GM19467 (cell line): Measurements from ENCODE around the gene HCN2.

Experiments
- ATAC-seq: cut with Tn5 transposase; IDR thresholded peaks from one replicate; pipeline ENCODE4 v1.9.1; 2021; ENCODE audit warnings: mild to moderate bottlenecking, moderate library complexity; ENCODE audit not compliant: unreplicated experiment

Gene HCN2

GRCh38 chr19:589693-590395, at the start of gene HCN2:
Gene HCN2 (plus strand): TSS chr19:589881. CDS start chr19:589946, 65 bp downstream.
- no peak for ATAC-seq

DNA sequence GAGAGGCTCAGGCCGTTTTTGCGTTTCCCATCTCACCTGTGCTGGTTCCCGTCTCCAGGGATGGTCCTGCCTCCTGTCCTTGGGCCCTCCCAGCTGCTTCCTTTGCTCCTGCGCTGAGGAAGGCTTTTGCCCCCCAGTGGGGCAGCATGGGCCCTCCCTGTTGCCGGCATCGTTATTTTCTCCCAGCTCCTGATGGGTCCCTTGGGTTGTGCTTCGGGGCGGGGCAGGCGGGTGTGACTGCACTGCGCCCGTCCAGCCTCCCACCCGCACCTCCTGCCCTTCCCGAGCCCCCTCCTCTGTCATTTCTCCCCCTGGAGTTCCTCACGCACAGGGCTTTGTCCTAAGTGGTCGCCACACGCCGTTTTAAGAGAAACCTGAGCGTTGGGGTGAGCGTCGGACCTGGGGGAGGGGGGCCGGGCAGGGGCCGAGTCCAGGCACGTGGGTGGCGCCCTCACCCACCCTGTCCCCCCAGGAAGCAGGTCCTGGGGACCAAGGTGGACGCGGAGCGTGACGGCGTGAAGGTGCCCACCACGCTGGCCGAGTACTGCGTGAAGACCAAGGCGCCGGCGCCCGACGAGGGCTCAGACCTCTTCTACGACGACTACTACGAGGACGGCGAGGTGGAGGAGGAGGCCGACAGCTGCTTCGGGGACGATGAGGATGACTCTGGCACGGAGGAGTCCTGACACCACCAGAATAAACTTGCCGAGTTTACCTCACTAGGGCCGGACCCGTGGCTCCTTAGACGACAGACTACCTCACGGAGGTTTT, 48.6 kb upstream of the HCN2 start:
- ATAC-seq: no peak

GRCh38 chr19:541699-542098, 48.0 kb upstream of the HCN2 start:
- no peak for ATAC-seq

DNA sequence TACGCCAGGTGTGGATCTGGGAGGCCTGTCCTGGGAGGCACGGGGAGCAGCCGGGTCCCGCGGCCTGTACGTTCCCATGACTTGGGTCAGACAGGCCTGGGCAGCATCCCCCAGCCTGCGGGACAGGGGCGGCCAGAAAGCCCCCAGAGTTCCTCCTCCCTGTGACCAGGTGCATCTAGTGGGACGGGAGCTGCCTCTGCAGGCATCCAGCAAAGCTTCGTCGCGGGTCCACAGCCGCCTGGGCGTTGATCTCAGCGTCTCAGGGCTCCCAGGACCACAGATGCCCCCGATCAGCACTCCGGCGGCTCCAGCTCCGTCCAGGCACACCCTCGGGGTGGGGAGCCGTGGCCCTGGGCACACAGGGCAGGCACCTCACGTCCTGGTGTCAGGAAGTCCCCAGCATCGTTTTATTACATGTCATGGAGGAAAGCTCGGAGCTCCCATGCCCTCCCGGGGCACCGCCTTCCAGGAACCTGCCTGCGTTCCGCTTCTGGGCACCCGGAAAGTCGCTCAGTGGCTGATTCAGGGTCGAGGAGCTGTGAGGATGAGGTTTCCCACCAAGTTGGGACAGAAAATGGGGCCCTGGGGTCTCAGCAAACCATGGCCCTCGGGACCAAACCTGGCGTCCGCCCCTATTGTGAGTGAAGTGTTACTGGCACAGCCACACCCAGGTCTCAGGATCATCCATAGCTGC, 47.4 kb upstream of the HCN2 start:
- ATAC-seq: no peak

DNA sequence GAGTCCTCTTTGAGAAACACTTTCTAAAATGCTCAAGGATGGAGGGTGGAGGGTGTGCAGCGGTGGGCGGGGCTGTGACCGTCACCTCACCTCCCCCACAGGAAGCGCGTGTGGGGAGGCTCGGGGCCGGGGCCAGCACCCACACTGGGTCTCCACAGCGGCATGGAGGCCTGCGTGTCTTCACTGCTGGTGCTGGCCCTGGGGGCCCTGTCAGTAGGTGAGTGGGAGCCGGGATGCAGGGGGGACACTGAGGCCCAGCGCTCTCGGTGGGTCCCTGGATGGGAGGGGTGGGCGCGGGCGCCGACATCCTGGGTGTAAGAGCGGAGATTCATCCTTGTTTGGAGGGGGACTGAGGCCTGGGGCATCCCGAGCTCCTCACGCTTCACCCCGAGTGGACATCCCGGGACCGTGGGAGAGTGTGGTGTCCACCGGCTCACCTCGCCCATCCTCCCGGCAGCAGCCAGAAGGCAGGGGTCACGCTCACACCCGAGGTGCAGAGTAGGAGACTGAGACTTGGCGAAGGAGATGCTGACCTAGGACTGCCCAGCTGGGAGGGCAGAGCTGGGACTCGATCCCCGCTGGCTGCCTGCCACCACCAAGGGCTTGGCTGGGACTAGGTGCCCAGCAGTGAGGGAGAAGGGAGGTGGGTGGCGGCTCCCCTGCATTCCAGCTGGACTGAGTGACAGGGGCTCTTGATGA, 45.6 kb upstream of the HCN2 start, which contains the start of gene GZMM:
Gene GZMM (plus strand): TSS at position 144 of the 699 bp plus-strand sequence. CDS start 19 bp downstream, at position 163.
- ATAC-seq: no peak

- ATAC-seq: no peak
Observed at GRCh38 chr19:547117-547516, 42.6 kb upstream of the HCN2 start.

- no peak for ATAC-seq
Observed at GRCh38 chr19:547836-548720, 41.6 kb upstream of the HCN2 start.

DNA sequence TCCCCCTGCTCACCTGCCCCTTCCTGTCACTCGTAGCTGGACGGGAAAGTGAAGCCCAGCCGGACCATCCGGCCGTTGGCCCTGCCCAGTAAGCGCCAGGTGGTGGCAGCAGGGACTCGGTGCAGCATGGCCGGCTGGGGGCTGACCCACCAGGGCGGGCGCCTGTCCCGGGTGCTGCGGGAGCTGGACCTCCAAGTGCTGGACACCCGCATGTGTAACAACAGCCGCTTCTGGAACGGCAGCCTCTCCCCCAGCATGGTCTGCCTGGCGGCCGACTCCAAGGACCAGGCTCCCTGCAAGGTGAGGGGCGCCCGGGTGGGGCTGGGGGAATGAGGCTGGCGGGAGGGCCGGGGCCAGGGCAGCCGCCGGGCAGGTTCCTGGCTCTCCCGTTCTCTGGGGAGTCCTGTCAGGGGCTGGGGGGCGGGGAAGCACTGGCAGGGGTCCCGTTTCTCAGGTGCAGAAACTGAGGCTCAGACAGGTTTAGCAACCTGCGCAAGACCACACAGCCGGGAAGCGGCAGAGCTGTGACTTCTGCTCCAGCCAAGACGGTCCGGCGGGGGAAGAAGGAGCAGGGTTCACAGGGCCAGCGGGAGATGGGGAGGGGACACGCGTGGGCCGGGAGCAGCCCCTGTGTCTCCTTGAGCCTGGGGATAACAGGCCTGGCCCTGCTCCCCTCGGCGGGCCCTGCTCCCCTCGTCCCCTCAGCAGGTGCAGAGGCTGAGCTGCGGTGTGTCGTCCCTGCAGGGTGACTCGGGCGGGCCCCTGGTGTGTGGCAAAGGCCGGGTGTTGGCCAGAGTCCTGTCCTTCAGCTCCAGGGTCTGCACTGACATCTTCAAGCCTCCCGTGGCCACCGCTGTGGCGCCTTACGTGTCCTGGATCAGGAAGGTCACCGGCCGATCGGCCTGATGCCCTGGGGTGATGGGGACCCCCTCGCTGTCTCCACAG, 40.5 kb upstream of the HCN2 start:
- no peak for ATAC-seq

- no peak for ATAC-seq
Observed at GRCh38 chr19:554817-555216, 34.9 kb upstream of the HCN2 start.

DNA sequence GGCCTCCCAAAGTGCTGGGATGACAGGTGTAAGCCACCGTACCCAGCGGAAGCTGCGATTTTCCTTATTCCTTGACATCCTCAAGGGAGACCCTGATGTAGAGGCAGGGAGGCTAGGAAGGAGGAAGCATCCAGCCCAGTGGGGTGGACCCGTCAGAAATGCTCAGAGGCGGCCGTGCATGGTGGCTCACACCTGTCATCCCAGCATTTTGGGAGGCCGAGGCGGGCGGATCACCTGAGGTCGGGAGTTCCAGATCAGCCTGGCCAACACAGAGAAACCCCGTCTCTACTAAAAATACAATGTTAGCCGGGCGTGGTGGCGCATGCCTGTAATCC, 34.2 kb upstream of the HCN2 start:
- no peak for ATAC-seq

DNA sequence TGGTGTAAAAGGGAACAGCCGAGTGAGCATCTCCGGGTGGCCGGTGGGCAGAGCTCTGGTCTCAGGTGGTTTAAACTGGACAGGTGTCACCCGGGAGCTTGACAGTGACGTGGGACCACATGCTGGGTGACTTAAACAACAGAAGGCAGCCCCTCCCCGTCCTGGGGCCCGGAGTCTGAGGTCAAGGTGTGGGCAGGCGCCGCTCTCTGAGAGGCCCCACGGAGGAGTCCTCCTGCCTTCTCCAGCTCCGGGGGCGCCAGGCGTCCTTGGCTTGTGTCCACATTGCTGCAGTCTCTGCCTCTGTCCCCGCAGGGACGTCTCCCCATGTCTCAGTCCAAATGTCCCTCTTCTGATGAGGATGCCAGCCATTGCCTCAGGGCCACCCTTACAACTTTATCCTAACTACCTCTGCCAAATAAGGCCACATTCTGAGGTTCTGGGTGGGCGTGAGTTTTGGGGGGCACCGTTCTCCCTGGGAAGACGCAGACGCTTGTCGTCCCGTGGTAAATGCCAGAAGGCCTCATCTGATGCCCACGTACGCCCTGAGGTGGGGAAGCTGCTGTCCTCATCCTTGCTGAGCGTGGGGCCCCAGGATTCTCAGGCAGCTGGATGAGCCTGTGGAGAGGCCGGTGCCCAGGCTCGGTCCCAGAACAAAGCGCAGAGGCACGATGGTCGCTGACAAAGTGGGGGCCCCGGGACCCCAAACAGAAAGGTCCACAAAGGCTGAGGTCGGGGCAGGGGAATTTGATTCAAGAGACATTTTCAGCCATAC, 32.9 kb upstream of the HCN2 start:
- ATAC-seq: no peak

DNA sequence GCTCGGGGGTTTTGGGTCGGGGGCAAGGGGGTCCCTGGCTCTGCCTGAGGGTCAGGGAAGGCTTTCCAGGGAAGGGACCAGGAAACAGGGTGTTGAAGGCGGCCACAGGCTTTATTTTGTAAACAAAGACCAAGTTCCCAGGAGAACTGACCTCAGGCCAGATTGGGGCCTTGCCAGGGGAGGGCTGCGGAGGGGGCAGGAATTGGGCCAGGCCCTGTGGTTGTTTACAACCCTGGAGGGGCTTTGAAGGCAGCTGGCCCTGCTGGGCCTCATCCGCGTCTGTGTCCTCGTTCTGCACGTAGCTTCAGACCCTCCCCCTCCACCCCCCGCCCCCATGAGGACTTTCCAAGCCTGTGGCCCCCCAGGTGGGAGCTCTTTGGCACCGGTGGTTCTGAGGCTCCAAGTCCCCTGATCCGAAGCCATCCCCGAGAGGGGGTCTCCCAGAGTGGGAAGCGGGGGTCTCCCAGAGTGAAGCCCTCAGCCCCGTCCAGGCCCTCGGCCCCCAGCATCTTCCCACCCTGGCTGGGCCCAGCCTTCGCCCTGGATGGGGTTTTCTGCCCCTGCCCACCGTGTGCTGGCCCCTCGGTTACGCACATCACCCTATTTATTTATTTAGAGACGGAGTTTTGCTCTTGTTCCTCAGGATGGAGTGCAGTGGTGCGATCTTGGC, 30.8 kb upstream of the HCN2 start:
- no peak for ATAC-seq

GRCh38 chr19:560121-560520, 29.6 kb upstream of the HCN2 start:
- ATAC-seq: no peak

- no peak for ATAC-seq
Observed at GRCh38 chr19:566403-566802, 23.3 kb upstream of the HCN2 start.

- ATAC-seq: no peak
Observed at GRCh38 chr19:566844-567243, 22.8 kb upstream of the HCN2 start.

DNA sequence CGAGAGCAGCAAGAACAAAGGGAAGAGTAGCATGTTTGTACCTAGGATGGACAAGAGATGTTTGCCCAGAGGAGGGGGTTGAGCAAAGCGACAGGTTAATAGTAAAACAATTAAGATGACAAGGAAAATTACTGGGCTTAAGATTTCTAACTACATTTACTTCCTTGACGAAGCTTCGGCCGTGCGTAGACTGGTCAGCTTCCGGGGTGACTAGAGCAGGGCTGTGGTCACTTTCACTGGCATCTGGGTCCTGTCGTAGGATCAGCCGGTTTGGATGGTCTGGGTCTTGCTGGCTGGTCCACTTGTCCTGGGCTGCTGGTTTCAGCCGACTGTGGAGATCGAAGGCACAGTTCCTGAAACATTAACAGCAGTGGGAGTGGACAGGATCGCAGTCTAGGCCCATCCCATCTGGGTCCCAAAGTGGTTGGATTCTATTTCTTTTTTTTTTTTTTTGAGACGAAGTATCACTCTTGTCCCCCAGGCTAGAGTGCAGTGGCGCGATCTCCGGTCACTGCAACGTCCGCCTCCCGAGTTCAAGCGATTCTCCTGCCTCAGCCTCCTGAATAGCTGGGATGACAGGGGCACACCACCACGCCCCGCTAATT, 22.3 kb upstream of the HCN2 start:
- ATAC-seq: no peak

- ATAC-seq: no peak
Observed at GRCh38 chr19:570251-570686, 19.4 kb upstream of the HCN2 start.
